GM04504 (cell line): ENCODE data around the gene PKP4.
A peak's percentile ranks its signal among the peaks of the same experiment; 100 is the strongest.

ENCODE experiments used
- DNase-seq: peaks from one replicate; pipeline ENCODE4 v3.0.0-alpha.2; 2012; ENCODE audit warnings: low read depth

PKP4 gene

GRCh38 chr2:158600155-158600802 is 143.5 kb downstream of the PKP4 start:
- peak; percentile 82 for DNase-seq

GRCh38 chr2:158602027-158602426 is 145.3 kb downstream of the PKP4 start:
- no peak for DNase-seq

GRCh38 chr2:158603205-158603604 is 146.5 kb downstream of the PKP4 start:
- no peak for DNase-seq

- no peak for DNase-seq
Measured at GRCh38 chr2:158603986-158604385, 147.2 kb downstream of the PKP4 start.

GRCh38 chr2:158610059-158610458 is 153.3 kb downstream of the PKP4 start:
- no peak for DNase-seq

GRCh38 chr2:158616480-158617000 is 159.8 kb downstream of the PKP4 start:
- DNase-seq, result no peak

- no peak for DNase-seq
Measured at GRCh38 chr2:158618891-158619490, 162.2 kb downstream of the PKP4 start.

- DNase-seq, result peak; percentile 7
Measured at GRCh38 chr2:158619496-158619895, 162.7 kb downstream of the PKP4 start.

- DNase-seq, result no peak
Measured at GRCh38 chr2:158620656-158621055, 163.9 kb downstream of the PKP4 start.

GRCh38 chr2:158624071-158624667 is 167.4 kb downstream of the PKP4 start:
- DNase-seq, result no peak

- DNase-seq, result no peak
Measured at GRCh38 chr2:158624961-158625360, 168.2 kb downstream of the PKP4 start.

- DNase-seq, result no peak
Measured at GRCh38 chr2:158629116-158629515, 172.4 kb downstream of the PKP4 start.

- no peak for DNase-seq
Measured at GRCh38 chr2:158633261-158633660, 176.5 kb downstream of the PKP4 start.

GRCh38 chr2:158634627-158635026 is 177.9 kb downstream of the PKP4 start:
- DNase-seq, result no peak

GRCh38 chr2:158635961-158636601 is 179.3 kb downstream of the PKP4 start:
- no peak for DNase-seq

- DNase-seq, result no peak
Measured at GRCh38 chr2:158637357-158637756, 180.6 kb downstream of the PKP4 start.

- peak; percentile 16 for DNase-seq
Measured at GRCh38 chr2:158644139-158644538, 187.4 kb downstream of the PKP4 start.

GRCh38 chr2:158645299-158645698 is 188.5 kb downstream of the PKP4 start:
- DNase-seq, result no peak

- no peak for DNase-seq
Measured at GRCh38 chr2:158647436-158648231, 190.9 kb downstream of the PKP4 start.

GRCh38 chr2:158649846-158650245 is 193.1 kb downstream of the PKP4 start:
- DNase-seq, result no peak

GRCh38 chr2:158650646-158651357 is 194.1 kb downstream of the PKP4 start:
- DNase-seq, result no peak
